ENCODE data around the gene RBM20.

Gene RBM20

DNA sequence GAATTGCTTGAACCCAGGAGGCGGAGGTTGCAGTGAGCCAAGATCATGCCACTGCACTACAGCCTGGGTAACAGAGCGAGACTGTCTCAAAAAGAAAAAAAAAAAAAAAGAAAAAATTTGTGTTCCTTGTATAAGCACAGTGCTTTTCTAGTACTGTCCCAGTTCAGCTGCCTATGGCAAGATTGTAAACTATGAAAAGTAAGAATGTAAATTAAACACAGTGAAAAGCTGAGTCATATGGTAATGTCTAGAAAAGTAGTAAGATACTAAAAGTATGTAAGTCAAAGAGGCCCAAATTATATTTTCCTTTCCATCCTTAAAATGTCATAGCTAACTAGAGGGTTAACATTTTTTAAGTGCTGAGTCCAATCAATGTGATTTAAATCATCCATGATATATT lies 42.8 kb downstream of the RBM20 start (continued):
- TF ChIP-seq TSHZ2 (CRISPR knock-in tag; IDR thresholded peaks at IDR 0.05), result no peak

DNA sequence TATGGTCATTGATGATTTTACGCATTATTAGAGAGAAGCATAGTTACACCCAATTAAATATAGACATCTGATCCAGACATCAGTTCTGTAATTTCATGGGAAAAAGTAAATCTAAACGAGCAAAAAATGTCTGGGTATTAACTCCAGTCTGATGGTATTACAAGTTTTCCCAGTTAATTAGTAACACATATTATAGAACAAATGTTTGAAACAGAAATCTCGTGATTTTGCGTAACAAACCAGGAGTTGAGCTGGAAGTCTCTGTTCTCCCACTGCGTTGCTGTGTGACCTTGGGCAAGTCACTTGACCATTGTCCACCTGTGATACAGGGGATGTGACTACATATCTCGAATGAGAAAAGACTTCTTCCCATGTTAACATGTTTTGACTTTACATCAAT lies 43.3 kb downstream of the RBM20 start:
- ATAC-seq, result no peak
- TF ChIP-seq ISL1 (CRISPR knock-in tag; IDR thresholded peaks at IDR 0.05) (no peak), SNAI2 (CRISPR knock-in tag; IDR thresholded peaks at IDR 0.05) (no peak), TCF4 (CRISPR knock-in tag; IDR thresholded peaks at IDR 0.05; ENCODE audit: borderline replicate concordance) (no peak), ZFP3 (CRISPR knock-in tag; IDR thresholded peaks at IDR 0.05) (no peak), ARNTL (CRISPR knock-in tag; IDR thresholded peaks at IDR 0.05; ENCODE audit: borderline replicate concordance, low read depth) (no peak), GLIS3 (CRISPR knock-in tag; IDR thresholded peaks at IDR 0.05) (no peak), TSHZ2 (CRISPR knock-in tag; IDR thresholded peaks at IDR 0.05) (no peak), ESRRG (CRISPR knock-in tag; IDR thresholded peaks at IDR 0.05) (no peak), ZFP30 (CRISPR knock-in tag; IDR thresholded peaks at IDR 0.05) (no peak), BACH2 (CRISPR knock-in tag; IDR thresholded peaks at IDR 0.05; ENCODE audit: borderline replicate concordance) (no peak), TOX (CRISPR knock-in tag; IDR thresholded peaks at IDR 0.05; ENCODE audit: borderline replicate concordance) (no peak), ZC3H10 (CRISPR knock-in tag; IDR thresholded peaks at IDR 0.05) (no peak), CSDC2 (CRISPR knock-in tag; IDR thresholded peaks at IDR 0.05) (no peak), OSR1 (CRISPR knock-in tag; IDR thresholded peaks at IDR 0.05) (no peak)
- TF ChIP-seq, protein P1, sequence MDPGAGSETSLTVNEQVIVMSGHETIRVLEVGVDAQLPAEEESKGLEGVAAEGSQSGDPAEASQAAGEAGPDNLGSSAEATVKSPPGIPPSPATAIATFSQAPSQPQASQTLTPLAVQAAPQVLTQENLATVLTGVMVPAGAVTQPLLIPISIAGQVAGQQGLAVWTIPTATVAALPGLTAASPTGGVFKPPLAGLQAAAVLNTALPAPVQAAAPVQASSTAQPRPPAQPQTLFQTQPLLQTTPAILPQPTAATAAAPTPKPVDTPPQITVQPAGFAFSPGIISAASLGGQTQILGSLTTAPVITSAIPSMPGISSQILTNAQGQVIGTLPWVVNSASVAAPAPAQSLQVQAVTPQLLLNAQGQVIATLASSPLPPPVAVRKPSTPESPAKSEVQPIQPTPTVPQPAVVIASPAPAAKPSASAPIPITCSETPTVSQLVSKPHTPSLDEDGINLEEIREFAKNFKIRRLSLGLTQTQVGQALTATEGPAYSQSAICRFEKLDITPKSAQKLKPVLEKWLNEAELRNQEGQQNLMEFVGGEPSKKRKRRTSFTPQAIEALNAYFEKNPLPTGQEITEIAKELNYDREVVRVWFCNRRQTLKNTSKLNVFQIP (CRISPR knock-in tag; IDR thresholded peaks at IDR 0.05; ENCODE audit: borderline replicate concordance, low read depth), result no peak
- TF ChIP-seq, protein P2, sequence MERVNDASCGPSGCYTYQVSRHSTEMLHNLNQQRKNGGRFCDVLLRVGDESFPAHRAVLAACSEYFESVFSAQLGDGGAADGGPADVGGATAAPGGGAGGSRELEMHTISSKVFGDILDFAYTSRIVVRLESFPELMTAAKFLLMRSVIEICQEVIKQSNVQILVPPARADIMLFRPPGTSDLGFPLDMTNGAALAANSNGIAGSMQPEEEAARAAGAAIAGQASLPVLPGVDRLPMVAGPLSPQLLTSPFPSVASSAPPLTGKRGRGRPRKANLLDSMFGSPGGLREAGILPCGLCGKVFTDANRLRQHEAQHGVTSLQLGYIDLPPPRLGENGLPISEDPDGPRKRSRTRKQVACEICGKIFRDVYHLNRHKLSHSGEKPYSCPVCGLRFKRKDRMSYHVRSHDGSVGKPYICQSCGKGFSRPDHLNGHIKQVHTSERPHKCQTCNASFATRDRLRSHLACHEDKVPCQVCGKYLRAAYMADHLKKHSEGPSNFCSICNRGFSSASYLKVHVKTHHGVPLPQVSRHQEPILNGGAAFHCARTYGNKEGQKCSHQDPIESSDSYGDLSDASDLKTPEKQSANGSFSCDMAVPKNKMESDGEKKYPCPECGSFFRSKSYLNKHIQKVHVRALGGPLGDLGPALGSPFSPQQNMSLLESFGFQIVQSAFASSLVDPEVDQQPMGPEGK (CRISPR knock-in tag; IDR thresholded peaks at IDR 0.05; ENCODE audit: borderline replicate concordance), result no peak
- TF ChIP-seq, protein P3, sequence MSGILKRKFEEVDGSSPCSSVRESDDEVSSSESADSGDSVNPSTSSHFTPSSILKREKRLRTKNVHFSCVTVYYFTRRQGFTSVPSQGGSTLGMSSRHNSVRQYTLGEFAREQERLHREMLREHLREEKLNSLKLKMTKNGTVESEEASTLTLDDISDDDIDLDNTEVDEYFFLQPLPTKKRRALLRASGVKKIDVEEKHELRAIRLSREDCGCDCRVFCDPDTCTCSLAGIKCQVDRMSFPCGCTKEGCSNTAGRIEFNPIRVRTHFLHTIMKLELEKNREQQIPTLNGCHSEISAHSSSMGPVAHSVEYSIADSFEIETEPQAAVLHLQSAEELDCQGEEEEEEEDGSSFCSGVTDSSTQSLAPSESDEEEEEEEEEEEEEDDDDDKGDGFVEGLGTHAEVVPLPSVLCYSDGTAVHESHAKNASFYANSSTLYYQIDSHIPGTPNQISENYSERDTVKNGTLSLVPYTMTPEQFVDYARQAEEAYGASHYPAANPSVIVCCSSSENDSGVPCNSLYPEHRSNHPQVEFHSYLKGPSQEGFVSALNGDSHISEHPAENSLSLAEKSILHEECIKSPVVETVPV (CRISPR knock-in tag; IDR thresholded peaks at IDR 0.05), result no peak

- ATAC-seq, result no peak
- TF ChIP-seq, protein P1 (CRISPR knock-in tag; IDR thresholded peaks at IDR 0.05; ENCODE audit: borderline replicate concordance, low read depth), result no peak
- TF ChIP-seq ISL1 (CRISPR knock-in tag; IDR thresholded peaks at IDR 0.05) (no peak), ESRRG (CRISPR knock-in tag; IDR thresholded peaks at IDR 0.05) (no peak), CSDC2 (CRISPR knock-in tag; IDR thresholded peaks at IDR 0.05) (no peak), TOX (CRISPR knock-in tag; IDR thresholded peaks at IDR 0.05; ENCODE audit: borderline replicate concordance) (no peak), ZNF8 (CRISPR knock-in tag; IDR thresholded peaks at IDR 0.05) (no peak), SNAI2 (CRISPR knock-in tag; IDR thresholded peaks at IDR 0.05) (no peak), ZNF70 (CRISPR knock-in tag; IDR thresholded peaks at IDR 0.05) (no peak)
- TF ChIP-seq, protein P2 (CRISPR knock-in tag; IDR thresholded peaks at IDR 0.05; ENCODE audit: borderline replicate concordance), result no peak
Observed at GRCh38 chr10:110691139-110691538, 47.0 kb downstream of the RBM20 start.

Data from SK-N-SH treated with all-trans-retinoic acid at 6 μM for 48 hours (cell line).